Epithelial cell of esophagus (primary cell): ENCODE measurements around the gene FAF1.
A peak's percentile ranks its signal among the peaks of the same experiment; 100 is the strongest.

Experiments used
- DNase-seq: peaks from one replicate; pipeline ENCODE4 v3.0.0; 2010; ENCODE audit warnings: low read depth
- H3K4me3 ChIP-seq: 2 replicates; pipeline ENCODE4 v1.5.1; 2011; ENCODE audit warnings: mild to moderate bottlenecking, low read length, control low read depth
- CTCF ChIP-seq: IDR thresholded peaks from 2 replicates; pipeline ENCODE4 v1.5.1; 2011; ENCODE audit warnings: low read depth, mild to moderate bottlenecking, low read length, control low read depth, inconsistent platforms; ENCODE audit not compliant: insufficient read depth; ENCODE audit errors: missing control alignments

FAF1 gene

GRCh38 chr1:50424045-50424883 is 535.8 kb downstream of the FAF1 start:
- DNase-seq, result peak; percentile 30
- peak overlapping the region; percentile 65 for H3K4me3 ChIP-seq
- no peak for TF ChIP-seq CTCF

GRCh38 chr1:50423670-50424000 is 536.4 kb downstream of the FAF1 start:
- peak overlapping the region; percentile 65 for H3K4me3 ChIP-seq
- peak; percentile 72 for DNase-seq
- TF ChIP-seq CTCF, result no peak

- H3K4me3 ChIP-seq, result peak within 1 kb of the TSS; percentile 65
- TF ChIP-seq CTCF, result no peak
- peak; percentile 84 for DNase-seq
Observed at GRCh38 chr1:50422946-50423669, 537.0 kb downstream of the FAF1 start, which contains the start of gene DMRTA2. TSS of gene DMRTA2 (minus strand) at chr1:50423443. CDS start at chr1:50421536, 1,907 bp downstream.

GRCh38 chr1:50422675-50422945 is 537.5 kb downstream of the FAF1 start:
- TF ChIP-seq CTCF, result no peak
- peak; percentile 21 for DNase-seq
- peak overlapping the region; percentile 65 for H3K4me3 ChIP-seq

GRCh38 chr1:50421768-50422674 is 538.0 kb downstream of the FAF1 start:
- DNase-seq, result peak; percentile 30
- no peak for TF ChIP-seq CTCF
- H3K4me3 ChIP-seq, result peak overlapping the region; percentile 65

- no peak for TF ChIP-seq CTCF
- no peak for DNase-seq
- H3K4me3 ChIP-seq, result no peak overlapping the region
Observed at GRCh38 chr1:50421366-50421748, 538.7 kb downstream of the FAF1 start.
